WTC11 (cell line): Measurements from ENCODE around the gene RRP12. TPM values are rescaled to one million over a fixed set of nuclear protein-coding genes. Genes with fewer than 3 reads are reported as not detected.

ENCODE experiments used
- ATAC-seq: fragments of 200-7000 bp; cut with Tn5 transposase; 2 replicates; pipeline ENCODE4 v1.10.0; 2021; ENCODE audit warnings: mild to moderate bottlenecking, moderate library complexity
- CTCF ChIA-PET: fragments of 300-600 bp; sonication (Branson Sonifier 250); formaldehyde crosslinking; loops from one replicate; lab custom pipeline; 2021; ENCODE audit warnings: antibody characterized with exemption; lab: Charles Lee
- POLR2A ChIA-PET: fragments of 350-600 bp; sonication (Branson Sonifier 250); formaldehyde crosslinking; loops from one replicate; lab custom pipeline; 2021; ENCODE audit warnings: antibody characterized with exemption; lab: Charles Lee
- DNase-seq: peaks from one replicate; pipeline ENCODE4 v3.0.0; 2021; ENCODE audit warnings: low spot score
- H3K27ac Mint-ChIP-seq: 2 replicates; pipeline ENCODE4 v1.8.0; 2021; ENCODE audit warnings: mixed read lengths
- H3K27me3 Mint-ChIP-seq: 2 replicates; pipeline ENCODE4 v1.8.0; 2021; ENCODE audit warnings: low read depth, mild to moderate bottlenecking, moderate library complexity, mixed read lengths
- H3K36me3 Mint-ChIP-seq: 2 replicates; pipeline ENCODE4 v1.8.0; 2021; ENCODE audit warnings: mixed read lengths
- H3K4me1 Mint-ChIP-seq: 2 replicates; pipeline ENCODE4 v1.8.0; 2022; ENCODE audit warnings: mixed read lengths
- H3K4me3 Mint-ChIP-seq: 2 replicates; pipeline ENCODE4 v1.8.0; 2021; ENCODE audit warnings: mild to moderate bottlenecking, moderate library complexity, mixed read lengths
- H3K9me3 Mint-ChIP-seq: 2 replicates; pipeline ENCODE4 v1.8.0; 2021; ENCODE audit warnings: mixed read lengths
- CBFB ChIP-seq: sonication (generic); formaldehyde crosslinking; IDR thresholded peaks from 2 replicates; pipeline ENCODE4 v1.8.1; 2022; ENCODE audit warnings: mild to moderate bottlenecking, low read depth, missing genetic modification reagents
- CREM ChIP-seq: sonication (generic); formaldehyde crosslinking; IDR thresholded peaks from 2 replicates; pipeline ENCODE4 v1.8.1; 2022; ENCODE audit warnings: mild to moderate bottlenecking, missing genetic modification reagents, moderate library complexity
- ESRRA ChIP-seq: sonication (generic); formaldehyde crosslinking; IDR thresholded peaks from 2 replicates; pipeline ENCODE4 v1.8.1; 2022; ENCODE audit warnings: mild to moderate bottlenecking, missing genetic modification reagents, borderline replicate concordance
- HMGA2 ChIP-seq: fragments of 250-450 bp; sonication (Bioruptor Pico); IDR thresholded peaks from 2 replicates; pipeline ENCODE4 v1.4.0; 2021; ENCODE audit warnings: mild to moderate bottlenecking, moderate library complexity
- NFE2L1 ChIP-seq: sonication (generic); formaldehyde crosslinking; IDR thresholded peaks from 2 replicates; pipeline ENCODE4 v1.8.1; 2023; ENCODE audit warnings: missing genetic modification reagents
- PRRX2 ChIP-seq: fragments of 250-450 bp; sonication (Bioruptor Pico); IDR thresholded peaks from 2 replicates; pipeline ENCODE4 v1.8.0; 2021; ENCODE audit warnings: mild to moderate bottlenecking
- SMAD3 ChIP-seq: sonication (generic); formaldehyde crosslinking; IDR thresholded peaks from 2 replicates; pipeline ENCODE4 v1.8.0; 2022; ENCODE audit warnings: missing genetic modification reagents, mild to moderate bottlenecking, borderline replicate concordance
- SP1 ChIP-seq: sonication (generic); formaldehyde crosslinking; conservative IDR thresholded peaks from 2 replicates; pipeline ENCODE4 v1.8.1; 2022; ENCODE audit warnings: missing genetic modification reagents
- TEAD1 ChIP-seq: sonication (generic); formaldehyde crosslinking; IDR thresholded peaks from 2 replicates; pipeline ENCODE4 v1.8.0; 2022; ENCODE audit warnings: mild to moderate bottlenecking, missing genetic modification reagents
- total RNA-seq: library from RNA; stranded (reverse); gene quantifications from 3 replicates; pipeline ENCODE4 v1.2.3, GENCODE V29; 2021
- TF ChIP-seq, protein P1 (sequence below): fragments of 250-450 bp; sonication (Bioruptor Pico); IDR thresholded peaks from 2 replicates; pipeline ENCODE4 v1.9.0; 2021; ENCODE audit warnings: mild to moderate bottlenecking
- TF ChIP-seq, protein P2 (sequence below): sonication (generic); formaldehyde crosslinking; IDR thresholded peaks from 2 replicates; pipeline ENCODE4 v1.8.0; 2022; ENCODE audit warnings: mild to moderate bottlenecking, missing genetic modification reagents
- TF ChIP-seq, protein P3 (sequence below): fragments of 250-450 bp; sonication (Bioruptor Pico); IDR thresholded peaks from 2 replicates; pipeline ENCODE4 v1.9.0; 2021; ENCODE audit warnings: mild to moderate bottlenecking
- TF ChIP-seq, protein P4 (sequence below): sonication (generic); formaldehyde crosslinking; IDR thresholded peaks from 2 replicates; pipeline ENCODE4 v1.8.0; 2023; ENCODE audit warnings: missing genetic modification reagents, mild to moderate bottlenecking, borderline replicate concordance
- TF ChIP-seq, protein P5 (sequence below): fragments of 200-600 bp; IDR thresholded peaks from 2 replicates; pipeline ENCODE4 v1.8.0; 2022; ENCODE audit warnings: antibody characterized with exemption
- TF ChIP-seq, protein P6 (sequence below): sonication (generic); formaldehyde crosslinking; IDR thresholded peaks from 2 replicates; pipeline ENCODE4 v1.8.1; 2022; ENCODE audit warnings: mild to moderate bottlenecking, moderate library complexity, missing genetic modification reagents
- TF ChIP-seq, protein P7 (sequence below): sonication (generic); formaldehyde crosslinking; IDR thresholded peaks from 2 replicates; pipeline ENCODE4 v1.8.0; 2022; ENCODE audit warnings: mild to moderate bottlenecking, missing genetic modification reagents
- TF ChIP-seq, protein P8 (sequence below): sonication (generic); formaldehyde crosslinking; IDR thresholded peaks from 2 replicates; pipeline ENCODE4 v1.8.1; 2023; ENCODE audit warnings: mild to moderate bottlenecking, missing genetic modification reagents, moderate library complexity

Gene RRP12
- total RNA-seq, 1 experiment from 2014 or later, result 56.6 TPM

DNA sequence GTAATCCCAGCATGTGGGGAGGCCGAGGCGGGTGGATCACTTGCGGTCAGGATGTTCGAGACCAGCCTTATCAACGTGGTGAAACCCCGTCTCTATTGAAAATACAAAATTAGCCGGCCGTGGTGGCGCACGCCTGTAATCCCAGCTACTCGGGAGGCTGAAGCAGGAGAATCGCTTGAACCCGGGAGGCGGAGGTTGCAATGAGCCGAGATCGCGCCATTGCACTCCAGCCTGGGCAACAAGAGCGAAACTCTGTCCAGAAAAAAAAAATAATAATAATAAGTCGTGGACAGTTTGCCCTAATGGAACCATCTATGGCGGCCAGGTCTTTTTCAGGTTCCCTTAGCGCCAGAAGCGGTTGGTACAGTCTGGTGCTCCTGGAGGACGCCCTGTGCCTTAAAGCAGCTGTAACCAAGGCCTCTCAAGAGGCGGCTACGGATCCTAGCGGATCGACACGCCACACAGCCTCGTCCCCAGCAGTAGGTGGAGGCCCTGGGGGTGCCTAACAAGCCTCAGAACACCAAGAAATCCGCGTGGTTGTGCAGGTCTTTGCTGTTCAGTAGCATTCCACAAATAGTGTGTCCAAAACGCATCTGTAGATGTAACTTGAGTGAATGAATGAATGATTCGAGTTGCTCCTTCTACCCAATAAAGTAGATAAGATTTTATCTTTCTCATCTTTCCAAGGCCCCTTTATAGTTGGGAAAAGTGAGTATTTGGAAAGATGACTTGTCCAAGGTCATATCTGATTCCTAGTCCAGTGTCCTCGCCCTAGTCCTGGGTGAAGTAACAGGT is 25.8 kb upstream of the RRP12 start (continued):
- TF ChIP-seq, protein P1, sequence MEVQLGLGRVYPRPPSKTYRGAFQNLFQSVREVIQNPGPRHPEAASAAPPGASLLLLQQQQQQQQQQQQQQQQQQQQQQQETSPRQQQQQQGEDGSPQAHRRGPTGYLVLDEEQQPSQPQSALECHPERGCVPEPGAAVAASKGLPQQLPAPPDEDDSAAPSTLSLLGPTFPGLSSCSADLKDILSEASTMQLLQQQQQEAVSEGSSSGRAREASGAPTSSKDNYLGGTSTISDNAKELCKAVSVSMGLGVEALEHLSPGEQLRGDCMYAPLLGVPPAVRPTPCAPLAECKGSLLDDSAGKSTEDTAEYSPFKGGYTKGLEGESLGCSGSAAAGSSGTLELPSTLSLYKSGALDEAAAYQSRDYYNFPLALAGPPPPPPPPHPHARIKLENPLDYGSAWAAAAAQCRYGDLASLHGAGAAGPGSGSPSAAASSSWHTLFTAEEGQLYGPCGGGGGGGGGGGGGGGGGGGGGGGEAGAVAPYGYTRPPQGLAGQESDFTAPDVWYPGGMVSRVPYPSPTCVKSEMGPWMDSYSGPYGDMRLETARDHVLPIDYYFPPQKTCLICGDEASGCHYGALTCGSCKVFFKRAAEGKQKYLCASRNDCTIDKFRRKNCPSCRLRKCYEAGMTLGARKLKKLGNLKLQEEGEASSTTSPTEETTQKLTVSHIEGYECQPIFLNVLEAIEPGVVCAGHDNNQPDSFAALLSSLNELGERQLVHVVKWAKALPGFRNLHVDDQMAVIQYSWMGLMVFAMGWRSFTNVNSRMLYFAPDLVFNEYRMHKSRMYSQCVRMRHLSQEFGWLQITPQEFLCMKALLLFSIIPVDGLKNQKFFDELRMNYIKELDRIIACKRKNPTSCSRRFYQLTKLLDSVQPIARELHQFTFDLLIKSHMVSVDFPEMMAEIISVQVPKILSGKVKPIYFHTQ (CRISPR knock-in tag), result 0 out of 2 replicates have a peak, but pooled peaks have one; percentile 8
- TF ChIP-seq HMGA2 (CRISPR knock-in tag), result 0 out of 2 replicates have a peak, but pooled peaks have one; percentile 10
- TF ChIP-seq, all 79 proteins: peak for 3

DNA sequence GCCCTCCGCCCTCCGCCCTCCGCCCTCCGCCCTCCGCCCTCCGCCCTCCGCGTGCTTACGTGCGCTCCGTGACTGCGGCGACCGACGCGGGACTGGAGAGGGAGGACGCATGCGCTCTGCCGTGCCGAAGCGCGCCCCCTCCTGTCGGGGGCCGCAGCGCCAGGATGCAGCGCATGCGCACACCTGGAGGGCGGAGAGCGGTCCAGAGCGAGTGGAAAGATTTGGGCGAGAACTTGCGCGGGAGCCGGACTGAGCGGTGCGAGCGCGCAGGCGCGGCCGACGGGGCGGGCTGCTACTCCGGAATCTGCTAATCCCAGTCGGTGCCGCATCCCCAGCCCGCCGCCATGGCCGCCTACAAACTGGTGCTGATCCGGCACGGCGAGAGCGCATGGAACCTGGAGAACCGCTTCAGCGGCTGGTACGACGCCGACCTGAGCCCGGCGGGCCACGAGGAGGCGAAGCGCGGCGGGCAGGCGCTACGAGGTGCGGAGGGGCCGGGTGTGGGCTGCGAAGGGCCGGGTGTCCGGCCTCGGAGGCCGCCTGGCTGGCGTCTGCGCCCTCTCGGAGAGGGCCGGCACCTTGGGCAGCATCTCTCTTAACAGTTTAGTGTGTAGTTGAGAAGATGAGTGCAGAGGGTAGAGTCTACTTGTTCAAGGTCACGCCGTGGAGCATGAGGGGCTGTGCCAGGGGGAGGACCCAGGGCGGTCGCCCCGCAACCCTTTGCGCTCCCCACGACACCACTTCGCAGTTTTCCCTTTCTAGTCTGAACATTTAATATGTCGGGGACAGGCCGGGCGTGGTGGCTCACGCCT is 25.0 kb upstream of the RRP12 start, which contains the start of gene PGAM1:
TSS of gene PGAM1 (plus strand) at position 228 of the 812 bp plus-strand sequence. CDS start at position 345, 117 bp downstream.
- peak within 1 kb of the TSS; percentile 95 for H3K4me3 Mint-ChIP-seq
- H3K27me3 Mint-ChIP-seq, result no peaks in the 10 kb centered on the region
- peaks cover 40% of the 10 kb centered on the region for H3K36me3 Mint-ChIP-seq
- no peaks in the 10 kb centered on the region for H3K9me3 Mint-ChIP-seq
- H3K4me1 Mint-ChIP-seq, result peaks cover 22% of the 10 kb centered on the region
- CTCF ChIA-PET, result interaction anchor here (1.5 kb wide), 1 partner anchor 8 kb away, joined by 5 read pairs; no protein-coding TSS in a partner anchor
- peak; percentile 83 for ATAC-seq
- POLR2A ChIA-PET, result interaction anchor here (1.9 kb wide), 1 partner anchor 25 kb away, joined by 7 read pairs; the partner anchor contains the start of gene RRP12
- DNase-seq, result peak; percentile 94
- peak within 1 kb of the TSS; percentile 95 for H3K27ac Mint-ChIP-seq
- TF ChIP-seq PRRX2 (CRISPR knock-in tag), result no peak
- TF ChIP-seq ESRRA (CRISPR knock-in tag), result no peak
- TF ChIP-seq, protein P2, sequence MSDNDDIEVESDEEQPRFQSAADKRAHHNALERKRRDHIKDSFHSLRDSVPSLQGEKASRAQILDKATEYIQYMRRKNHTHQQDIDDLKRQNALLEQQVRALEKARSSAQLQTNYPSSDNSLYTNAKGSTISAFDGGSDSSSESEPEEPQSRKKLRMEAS (CRISPR knock-in tag), result peak; percentile 86
- TF ChIP-seq, protein P3, sequence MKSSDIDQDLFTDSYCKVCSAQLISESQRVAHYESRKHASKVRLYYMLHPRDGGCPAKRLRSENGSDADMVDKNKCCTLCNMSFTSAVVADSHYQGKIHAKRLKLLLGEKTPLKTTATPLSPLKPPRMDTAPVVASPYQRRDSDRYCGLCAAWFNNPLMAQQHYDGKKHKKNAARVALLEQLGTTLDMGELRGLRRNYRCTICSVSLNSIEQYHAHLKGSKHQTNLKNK (CRISPR knock-in tag), result no peak
- TF ChIP-seq TEAD1 (CRISPR knock-in tag), result peak; percentile 23; the same call in 1 of the 2 replicates
- TF ChIP-seq, protein P4, sequence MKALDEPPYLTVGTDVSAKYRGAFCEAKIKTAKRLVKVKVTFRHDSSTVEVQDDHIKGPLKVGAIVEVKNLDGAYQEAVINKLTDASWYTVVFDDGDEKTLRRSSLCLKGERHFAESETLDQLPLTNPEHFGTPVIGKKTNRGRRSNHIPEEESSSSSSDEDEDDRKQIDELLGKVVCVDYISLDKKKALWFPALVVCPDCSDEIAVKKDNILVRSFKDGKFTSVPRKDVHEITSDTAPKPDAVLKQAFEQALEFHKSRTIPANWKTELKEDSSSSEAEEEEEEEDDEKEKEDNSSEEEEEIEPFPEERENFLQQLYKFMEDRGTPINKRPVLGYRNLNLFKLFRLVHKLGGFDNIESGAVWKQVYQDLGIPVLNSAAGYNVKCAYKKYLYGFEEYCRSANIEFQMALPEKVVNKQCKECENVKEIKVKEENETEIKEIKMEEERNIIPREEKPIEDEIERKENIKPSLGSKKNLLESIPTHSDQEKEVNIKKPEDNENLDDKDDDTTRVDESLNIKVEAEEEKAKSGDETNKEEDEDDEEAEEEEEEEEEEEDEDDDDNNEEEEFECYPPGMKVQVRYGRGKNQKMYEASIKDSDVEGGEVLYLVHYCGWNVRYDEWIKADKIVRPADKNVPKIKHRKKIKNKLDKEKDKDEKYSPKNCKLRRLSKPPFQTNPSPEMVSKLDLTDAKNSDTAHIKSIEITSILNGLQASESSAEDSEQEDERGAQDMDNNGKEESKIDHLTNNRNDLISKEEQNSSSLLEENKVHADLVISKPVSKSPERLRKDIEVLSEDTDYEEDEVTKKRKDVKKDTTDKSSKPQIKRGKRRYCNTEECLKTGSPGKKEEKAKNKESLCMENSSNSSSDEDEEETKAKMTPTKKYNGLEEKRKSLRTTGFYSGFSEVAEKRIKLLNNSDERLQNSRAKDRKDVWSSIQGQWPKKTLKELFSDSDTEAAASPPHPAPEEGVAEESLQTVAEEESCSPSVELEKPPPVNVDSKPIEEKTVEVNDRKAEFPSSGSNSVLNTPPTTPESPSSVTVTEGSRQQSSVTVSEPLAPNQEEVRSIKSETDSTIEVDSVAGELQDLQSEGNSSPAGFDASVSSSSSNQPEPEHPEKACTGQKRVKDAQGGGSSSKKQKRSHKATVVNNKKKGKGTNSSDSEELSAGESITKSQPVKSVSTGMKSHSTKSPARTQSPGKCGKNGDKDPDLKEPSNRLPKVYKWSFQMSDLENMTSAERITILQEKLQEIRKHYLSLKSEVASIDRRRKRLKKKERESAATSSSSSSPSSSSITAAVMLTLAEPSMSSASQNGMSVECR (CRISPR knock-in tag), result peak; percentile 44; the same call in 1 of the 2 replicates
- TF ChIP-seq SP1 (CRISPR knock-in tag), result 0 out of 2 replicates have a peak, but pooled peaks have one; percentile 44
- peak; percentile 47; the same call in 1 of the 2 replicates for TF ChIP-seq SMAD3 (CRISPR knock-in tag)
- TF ChIP-seq, protein P5, sequence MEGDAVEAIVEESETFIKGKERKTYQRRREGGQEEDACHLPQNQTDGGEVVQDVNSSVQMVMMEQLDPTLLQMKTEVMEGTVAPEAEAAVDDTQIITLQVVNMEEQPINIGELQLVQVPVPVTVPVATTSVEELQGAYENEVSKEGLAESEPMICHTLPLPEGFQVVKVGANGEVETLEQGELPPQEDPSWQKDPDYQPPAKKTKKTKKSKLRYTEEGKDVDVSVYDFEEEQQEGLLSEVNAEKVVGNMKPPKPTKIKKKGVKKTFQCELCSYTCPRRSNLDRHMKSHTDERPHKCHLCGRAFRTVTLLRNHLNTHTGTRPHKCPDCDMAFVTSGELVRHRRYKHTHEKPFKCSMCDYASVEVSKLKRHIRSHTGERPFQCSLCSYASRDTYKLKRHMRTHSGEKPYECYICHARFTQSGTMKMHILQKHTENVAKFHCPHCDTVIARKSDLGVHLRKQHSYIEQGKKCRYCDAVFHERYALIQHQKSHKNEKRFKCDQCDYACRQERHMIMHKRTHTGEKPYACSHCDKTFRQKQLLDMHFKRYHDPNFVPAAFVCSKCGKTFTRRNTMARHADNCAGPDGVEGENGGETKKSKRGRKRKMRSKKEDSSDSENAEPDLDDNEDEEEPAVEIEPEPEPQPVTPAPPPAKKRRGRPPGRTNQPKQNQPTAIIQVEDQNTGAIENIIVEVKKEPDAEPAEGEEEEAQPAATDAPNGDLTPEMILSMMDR, result 0 out of 2 replicates have a peak, but pooled peaks have one; percentile 21
- TF ChIP-seq, protein P6, sequence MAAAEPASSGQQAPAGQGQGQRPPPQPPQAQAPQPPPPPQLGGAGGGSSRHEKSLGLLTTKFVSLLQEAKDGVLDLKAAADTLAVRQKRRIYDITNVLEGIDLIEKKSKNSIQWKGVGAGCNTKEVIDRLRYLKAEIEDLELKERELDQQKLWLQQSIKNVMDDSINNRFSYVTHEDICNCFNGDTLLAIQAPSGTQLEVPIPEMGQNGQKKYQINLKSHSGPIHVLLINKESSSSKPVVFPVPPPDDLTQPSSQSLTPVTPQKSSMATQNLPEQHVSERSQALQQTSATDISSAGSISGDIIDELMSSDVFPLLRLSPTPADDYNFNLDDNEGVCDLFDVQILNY (CRISPR knock-in tag), result peak; percentile 83
- TF ChIP-seq NFE2L1, result 0 out of 2 replicates have a peak, but pooled peaks have one; percentile 29
- TF ChIP-seq, protein P7, sequence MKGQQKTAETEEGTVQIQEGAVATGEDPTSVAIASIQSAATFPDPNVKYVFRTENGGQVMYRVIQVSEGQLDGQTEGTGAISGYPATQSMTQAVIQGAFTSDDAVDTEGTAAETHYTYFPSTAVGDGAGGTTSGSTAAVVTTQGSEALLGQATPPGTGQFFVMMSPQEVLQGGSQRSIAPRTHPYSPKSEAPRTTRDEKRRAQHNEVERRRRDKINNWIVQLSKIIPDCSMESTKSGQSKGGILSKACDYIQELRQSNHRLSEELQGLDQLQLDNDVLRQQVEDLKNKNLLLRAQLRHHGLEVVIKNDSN (CRISPR knock-in tag), result peak; percentile 37; the same call in 1 of the 2 replicates
- 0 out of 2 replicates have a peak, but pooled peaks have one; percentile 42 for TF ChIP-seq CREM
- TF ChIP-seq CBFB, result peak; percentile 75; the same call in 1 of the 2 replicates
- TF ChIP-seq, protein P8, sequence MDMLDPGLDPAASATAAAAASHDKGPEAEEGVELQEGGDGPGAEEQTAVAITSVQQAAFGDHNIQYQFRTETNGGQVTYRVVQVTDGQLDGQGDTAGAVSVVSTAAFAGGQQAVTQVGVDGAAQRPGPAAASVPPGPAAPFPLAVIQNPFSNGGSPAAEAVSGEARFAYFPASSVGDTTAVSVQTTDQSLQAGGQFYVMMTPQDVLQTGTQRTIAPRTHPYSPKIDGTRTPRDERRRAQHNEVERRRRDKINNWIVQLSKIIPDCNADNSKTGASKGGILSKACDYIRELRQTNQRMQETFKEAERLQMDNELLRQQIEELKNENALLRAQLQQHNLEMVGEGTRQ, result peak; percentile 25; the same call in 1 of the 2 replicates
